ENCODE data around the gene R3HDML. TPM values are rescaled to one million over a fixed set of nuclear protein-coding genes. Genes with fewer than 3 reads are reported as not detected.
A peak's percentile ranks its signal among the peaks of the same experiment; 100 is the strongest.

The R3HDML gene
- total and polyA plus RNA-seq, 2 of the 13 experiments (the other 11 are each of a cell fraction or from before 2014, with no cell fraction given), result not detected

- TF ChIP-seq ZBTB44 (CRISPR knock-in tag; IDR thresholded peaks at IDR 0.05), result peak; percentile 78; the same call in 1 of the 2 replicates
- 0 out of 2 replicates have a peak, but pooled peaks have one; percentile 15 for TF ChIP-seq ATF3 (CRISPR knock-in tag; IDR thresholded peaks at IDR 0.05)
- TF ChIP-seq CBX2 (IDR thresholded peaks at IDR 0.05; ENCODE audit: low read depth, low read length), result no peak
- TF ChIP-seq CBX2 (CRISPR knock-in tag; IDR thresholded peaks at IDR 0.05; ENCODE audit: low read depth), result no peak
- peak; percentile 79; the same call in 1 of the 2 replicates for TF ChIP-seq SOX5 (CRISPR knock-in tag; IDR thresholded peaks at IDR 0.05; ENCODE audit: borderline replicate concordance)
- TF ChIP-seq KDM5A (IDR thresholded peaks at IDR 0.05; ENCODE audit: borderline replicate concordance, low read length), result peak; percentile 28; the same call in 1 of the 2 replicates
- peak; percentile 54 for TF ChIP-seq ARNT2 (CRISPR knock-in tag; IDR thresholded peaks at IDR 0.05; ENCODE audit: low read depth)
- TF ChIP-seq TAF15 (IDR thresholded peaks at IDR 0.05; ENCODE audit: low read depth, low read length, poor library complexity, severe bottlenecking), result peak; percentile 76
- TF ChIP-seq ZNF629 (CRISPR knock-in tag; conservative IDR thresholded peaks at IDR 0.05), result peak; percentile 58
- TF ChIP-seq FOXJ3 (CRISPR knock-in tag; IDR thresholded peaks at IDR 0.05; ENCODE audit: borderline replicate concordance), result peak; percentile 90; the same call in 1 of the 2 replicates
- TF ChIP-seq KLF9 (CRISPR knock-in tag; IDR thresholded peaks at IDR 0.05; ENCODE audit: low read depth), result peak; percentile 89; the same call in 1 of the 2 replicates
- 0 out of 2 replicates have a peak, but pooled peaks have one; percentile 71 for TF ChIP-seq ZNF367 (CRISPR knock-in tag; IDR thresholded peaks at IDR 0.05; ENCODE audit: borderline replicate concordance)
- no peak for TF ChIP-seq MATR3 (CRISPR knock-in tag; IDR thresholded peaks at IDR 0.05)
- 0 out of 2 replicates have a peak, but pooled peaks have one; percentile 42 for TF ChIP-seq ZNF710 (CRISPR knock-in tag; IDR thresholded peaks at IDR 0.05; ENCODE audit: borderline replicate concordance)
- peak; percentile 34; the same call in 1 of the 2 replicates for TF ChIP-seq ZZZ3 (CRISPR knock-in tag; IDR thresholded peaks at IDR 0.05; ENCODE audit: borderline replicate concordance)
- TF ChIP-seq RERE (CRISPR knock-in tag; IDR thresholded peaks at IDR 0.05; ENCODE audit: low read depth), result 0 out of 2 replicates have a peak, but pooled peaks have one; percentile 6
- no peak for TF ChIP-seq MAFG (CRISPR knock-in tag; IDR thresholded peaks at IDR 0.05)
Observed at GRCh38 chr20:44355498-44356352, 18.9 kb downstream of the R3HDML start, which contains the start of gene HNF4A (continued).

All from HepG2 (cell line).